Activated CD4-positive, alpha-beta memory T cell treated with anti-CD3 and anti-CD28 coated beads for 36 hours (primary cell): ENCODE results near the gene IL20RA. TPM values are rescaled to one million over a fixed set of nuclear protein-coding genes. Genes with fewer than 3 reads are reported as not detected.

ENCODE experiments used
- CTCF ChIA-PET: fragments of 350-600 bp; sonication (Branson Sonifier 250); formaldehyde crosslinking; loops from one replicate; lab custom pipeline; 2021; ENCODE audit warnings: antibody characterized with exemption, inconsistent platforms; lab: Charles Lee
- POLR2A ChIA-PET: fragments of 350-600 bp; sonication (Branson Sonifier 250); formaldehyde crosslinking; loops from one replicate; lab custom pipeline; 2021; ENCODE audit warnings: antibody characterized with exemption; lab: Charles Lee
- DNase-seq: peaks from one replicate; pipeline ENCODE4 v3.0.0-alpha.2; 2020
- H3K27ac Mint-ChIP-seq: one replicate; pipeline ENCODE4 v1.8.0; 2021; ENCODE audit warnings: mixed read lengths
- H3K27me3 Mint-ChIP-seq: one replicate; pipeline ENCODE4 v1.8.0; 2021; ENCODE audit warnings: mixed read lengths
- H3K36me3 Mint-ChIP-seq: one replicate; pipeline ENCODE4 v1.8.0; 2021; ENCODE audit warnings: mixed read lengths
- H3K4me1 Mint-ChIP-seq: one replicate; pipeline ENCODE4 v1.8.0; 2021; ENCODE audit warnings: low read depth, mixed read lengths
- H3K4me3 Mint-ChIP-seq: one replicate; pipeline ENCODE4 v1.8.0; 2021; ENCODE audit warnings: mild to moderate bottlenecking, mixed read lengths
- H3K9me3 Mint-ChIP-seq: one replicate; pipeline ENCODE4 v1.8.0; 2021; ENCODE audit warnings: mixed read lengths
- intact Hi-C: fragments of 100-400 bp; cut with micrococcal nuclease; formaldehyde crosslinking; loops from one replicate; pipeline ENCODE4 v1.15.1; 2023
- total RNA-seq, 2 experiments: library from RNA; stranded (reverse); gene quantifications; one replicate each; pipeline ENCODE4 v1.2.3, GENCODE V29; 2021

IL20RA gene
- total RNA-seq, 2 experiments from 2014 or later: not detected

DNA sequence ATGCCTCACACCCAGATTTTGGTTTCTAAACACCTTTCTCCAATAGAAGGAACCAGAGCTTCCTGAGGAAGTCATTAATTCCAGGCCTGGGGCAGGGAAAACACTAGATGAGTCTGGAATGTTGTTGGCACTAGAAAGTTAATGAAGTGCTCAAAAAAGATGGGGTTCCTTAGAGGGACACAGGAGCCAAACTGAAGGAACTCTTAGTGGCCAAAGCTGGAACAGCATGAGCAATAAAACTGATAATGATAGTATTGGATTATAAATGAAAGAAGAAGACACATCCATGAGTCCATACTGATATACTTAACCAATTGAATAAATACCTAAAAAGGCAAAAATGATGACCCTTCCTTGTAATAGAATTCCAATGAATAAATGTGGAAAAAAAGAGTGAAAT is 4.4 kb downstream of the IL20RA start:
- H3K36me3 Mint-ChIP-seq: no peaks in the 10 kb centered on the region
- intact Hi-C loops: no loop called here
- DNase-seq: no peak
- no peaks in the 10 kb centered on the region for H3K9me3 Mint-ChIP-seq
- peaks cover 60% of the 10 kb centered on the region for H3K27me3 Mint-ChIP-seq
- peaks cover 3% of the 10 kb centered on the region for H3K4me1 Mint-ChIP-seq
- no peak overlapping the region for H3K27ac Mint-ChIP-seq
- ChIA-PET CTCF (interaction anchor here (0.7 kb wide), 1 partner anchor 17 kb away, joined by 3 read pairs; no protein-coding TSS in a partner anchor), POLR2A (no interaction called here)
- H3K4me3 Mint-ChIP-seq: no peak overlapping the region

DNA sequence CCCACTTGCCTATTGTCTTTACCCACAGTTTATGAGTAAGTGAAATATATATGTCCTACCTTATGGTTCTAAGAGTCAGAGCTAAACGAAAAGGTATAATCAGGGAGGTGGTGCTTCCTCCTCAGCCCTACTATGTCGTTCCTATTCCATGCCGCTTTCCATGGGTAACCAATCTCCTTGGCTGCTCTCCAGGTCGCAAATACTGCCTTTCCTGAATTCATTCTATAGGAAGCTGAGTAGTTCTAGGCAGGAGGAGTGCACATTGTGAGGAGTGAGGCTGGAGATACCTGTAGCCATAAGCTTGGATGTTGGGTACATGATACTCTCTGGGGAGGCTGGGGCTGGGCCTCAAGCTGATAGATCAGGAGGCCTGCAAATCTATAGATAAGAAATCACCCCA is 5.8 kb downstream of the IL20RA start:
- peaks cover 57% of the 10 kb centered on the region for H3K27me3 Mint-ChIP-seq
- no peaks in the 10 kb centered on the region for H3K36me3 Mint-ChIP-seq
- H3K4me3 Mint-ChIP-seq: no peak overlapping the region
- H3K27ac Mint-ChIP-seq: no peak overlapping the region
- no peak for DNase-seq
- POLR2A ChIA-PET: no interaction called here
- intact Hi-C loops: no loop called here
- peaks cover under 1% of the 10 kb centered on the region for H3K4me1 Mint-ChIP-seq
- no peaks in the 10 kb centered on the region for H3K9me3 Mint-ChIP-seq
- CTCF ChIA-PET: interaction anchor here (0.5 to 0.8 kb wide), 2 partner anchors 600 to 1079 kb away, joined by 3 read pairs; no protein-coding TSS in a partner anchor

DNA sequence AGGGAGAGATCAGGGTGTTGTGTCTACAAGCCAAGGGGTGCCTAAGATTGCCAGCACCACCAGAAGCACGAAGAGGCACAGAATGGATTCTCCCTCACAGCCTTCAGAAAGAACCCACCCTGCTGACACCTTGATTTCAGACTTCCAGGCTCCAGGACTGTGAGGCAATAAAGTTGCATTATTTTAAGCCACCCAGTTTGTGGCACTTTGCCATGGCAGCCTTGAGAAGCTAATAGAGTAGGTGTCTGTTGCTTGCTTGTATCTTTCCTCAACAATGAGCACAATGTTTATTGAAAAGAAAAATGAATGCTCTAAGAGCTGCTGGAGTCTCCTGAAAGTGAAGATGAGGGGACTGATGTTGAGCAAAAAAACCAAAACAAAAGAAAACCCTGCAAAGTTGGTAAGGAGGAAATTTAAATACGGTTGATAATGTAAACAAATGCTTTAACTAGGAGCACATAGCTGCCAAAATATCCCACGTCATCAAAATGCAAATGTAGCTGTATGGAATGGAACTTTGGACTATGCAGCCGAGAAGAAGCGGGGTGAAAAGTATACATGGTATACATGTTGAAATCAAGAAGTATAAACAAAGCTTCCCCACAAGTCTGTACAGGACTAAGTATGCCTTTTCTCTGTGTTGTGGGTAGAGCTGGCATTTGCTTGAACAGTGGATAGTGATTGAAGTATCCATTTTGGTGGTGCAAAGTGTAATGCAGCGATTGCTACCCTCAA is 8.0 kb downstream of the IL20RA start:
- Mint-ChIP-seq H3K27me3 (peaks cover 54% of the 10 kb centered on the region), H3K4me1 (peaks cover 10% of the 10 kb centered on the region), H3K9me3 (no peaks in the 10 kb centered on the region), H3K4me3 (no peak overlapping the region), H3K27ac (no peak overlapping the region), H3K36me3 (no peaks in the 10 kb centered on the region)
- intact Hi-C loops: no loop called here
- no peak for DNase-seq
- ChIA-PET CTCF (no interaction called here), POLR2A (no interaction called here)

- Mint-ChIP-seq H3K27me3 (peaks cover 46% of the 10 kb centered on the region), H3K36me3 (no peaks in the 10 kb centered on the region), H3K27ac (peak overlapping the region; percentile 18), H3K4me3 (no peak overlapping the region), H3K4me1 (peaks cover 10% of the 10 kb centered on the region), H3K9me3 (no peaks in the 10 kb centered on the region)
- peak; percentile 83 for DNase-seq
- CTCF ChIA-PET: no interaction called here
- POLR2A ChIA-PET: no interaction called here
- intact Hi-C loops: loop anchor here (1.0 to 2.0 kb wide), 2 partner anchors 8 to 123 kb away; no protein-coding TSS in a partner anchor
Observed at GRCh38 chr6:137033828-137034227, 10.9 kb downstream of the IL20RA start.

- Mint-ChIP-seq H3K27ac (peak overlapping the region; percentile 10), H3K4me3 (no peak overlapping the region), H3K9me3 (no peaks in the 10 kb centered on the region), H3K36me3 (no peaks in the 10 kb centered on the region), H3K4me1 (peaks cover 12% of the 10 kb centered on the region), H3K27me3 (peaks cover 45% of the 10 kb centered on the region)
- no peak for DNase-seq
- ChIA-PET POLR2A (no interaction called here), CTCF (no interaction called here)
- intact Hi-C loops: no loop called here
Observed at GRCh38 chr6:137031122-137031521, 13.6 kb downstream of the IL20RA start.

DNA sequence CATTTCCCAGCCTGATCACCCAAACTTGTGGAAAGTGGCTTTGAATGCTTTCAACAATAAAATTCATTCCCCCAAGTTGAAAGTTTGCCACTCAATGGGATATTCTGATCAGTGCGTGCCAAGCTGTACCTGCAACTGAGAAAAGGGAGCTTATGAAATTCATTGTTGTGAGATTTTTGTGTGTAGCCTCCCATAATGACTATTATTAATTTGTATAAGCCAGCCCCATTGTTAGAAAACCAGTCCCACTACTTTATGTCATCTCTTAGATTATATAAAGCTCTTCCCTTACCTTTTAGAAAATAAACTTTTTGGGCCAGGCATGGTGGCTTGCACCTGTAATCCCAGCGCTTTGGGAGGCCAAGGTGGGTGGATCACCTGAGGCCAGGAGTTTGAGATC is 15.9 kb downstream of the IL20RA start:
- peaks cover 14% of the 10 kb centered on the region for H3K4me1 Mint-ChIP-seq
- H3K27me3 Mint-ChIP-seq: peaks cover 42% of the 10 kb centered on the region
- H3K27ac Mint-ChIP-seq: no peak overlapping the region
- H3K36me3 Mint-ChIP-seq: no peaks in the 10 kb centered on the region
- ChIA-PET POLR2A (no interaction called here), CTCF (interaction anchor here (1.2 kb wide), 1 partner anchor 212 kb away, joined by 3 read pairs; no protein-coding TSS in a partner anchor)
- H3K9me3 Mint-ChIP-seq: no peaks in the 10 kb centered on the region
- intact Hi-C loops: loop anchor here (5.0 kb wide), 1 partner anchor 58 kb away; no protein-coding TSS in a partner anchor
- H3K4me3 Mint-ChIP-seq: no peak overlapping the region
- no peak for DNase-seq

DNA sequence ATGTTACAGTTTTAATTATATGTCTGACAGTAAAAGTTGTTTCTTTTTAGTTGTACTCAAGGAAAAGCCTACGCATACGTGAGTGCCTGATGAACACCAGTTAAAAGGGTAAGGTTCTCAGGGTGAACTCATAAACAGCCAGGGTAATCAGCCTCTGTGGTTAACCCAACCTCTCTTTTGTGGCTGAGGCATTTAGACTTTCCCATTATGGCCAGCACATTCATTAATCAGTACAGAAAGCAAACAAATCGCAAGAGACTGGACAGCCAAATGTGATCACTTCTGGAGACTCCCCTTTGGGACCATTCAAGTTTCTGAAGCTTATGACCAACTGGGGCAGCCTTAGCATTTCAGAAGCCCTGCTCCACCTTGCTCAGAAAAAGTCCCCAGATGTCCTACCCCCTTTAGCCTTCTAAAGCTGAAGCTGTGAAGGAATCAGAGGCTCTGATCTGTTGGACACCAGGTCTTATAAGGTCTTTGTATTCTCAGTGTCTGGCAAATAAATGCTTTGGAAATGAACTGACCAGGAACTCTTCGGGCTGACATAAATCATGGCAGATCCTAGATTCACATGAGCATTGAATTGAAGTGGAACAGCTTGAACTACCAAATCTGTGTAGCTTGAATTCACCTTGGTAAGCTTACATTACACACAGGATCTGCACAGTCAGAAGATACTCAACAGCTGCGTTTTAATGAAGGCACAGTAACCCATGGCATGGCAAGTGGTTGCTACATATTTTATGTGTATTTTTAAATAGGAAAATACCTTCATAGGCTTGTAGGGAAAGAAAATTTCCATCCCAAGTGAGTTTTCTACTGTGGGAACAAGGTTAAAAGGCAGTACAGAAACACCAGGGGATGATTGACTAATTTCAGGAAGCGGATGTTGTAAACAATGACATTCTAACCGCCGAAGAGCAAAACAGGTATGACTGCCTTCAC is 18.7 kb downstream of the IL20RA start:
- DNase-seq: peak; percentile 30
- H3K4me1 Mint-ChIP-seq: peaks cover 5% of the 10 kb centered on the region
- POLR2A ChIA-PET: no interaction called here

GRCh38 chr6:137024237-137024990 is 20.4 kb downstream of the IL20RA start:
- H3K27ac Mint-ChIP-seq: no peak overlapping the region
- no peak for DNase-seq
- POLR2A ChIA-PET: no interaction called here
- peaks cover 38% of the 10 kb centered on the region for H3K27me3 Mint-ChIP-seq
- no peaks in the 10 kb centered on the region for H3K9me3 Mint-ChIP-seq
- intact Hi-C loops: no loop called here
- no peaks in the 10 kb centered on the region for H3K36me3 Mint-ChIP-seq
- CTCF ChIA-PET: no interaction called here
- H3K4me1 Mint-ChIP-seq: peaks cover 5% of the 10 kb centered on the region
- no peak overlapping the region for H3K4me3 Mint-ChIP-seq

More for the DNA sequence above, 18.7 kb downstream of the IL20RA start:
- Mint-ChIP-seq H3K36me3 (no peaks in the 10 kb centered on the region), H3K27me3 (peaks cover 34% of the 10 kb centered on the region), H3K27ac (no peak overlapping the region), H3K9me3 (no peaks in the 10 kb centered on the region), H3K4me3 (no peak overlapping the region)
- CTCF ChIA-PET: interaction anchor here (1.1 kb wide), 1 partner anchor 50 kb away, joined by 3 read pairs; no protein-coding TSS in a partner anchor
- intact Hi-C loops: loop anchor here (1.0 to 5.0 kb wide), 2 partner anchors 8 to 61 kb away; no protein-coding TSS in a partner anchor

GRCh38 chr6:137020776-137021175 is 24.0 kb downstream of the IL20RA start:
- intact Hi-C loops: no loop called here
- ChIA-PET POLR2A (no interaction called here), CTCF (no interaction called here)
- Mint-ChIP-seq H3K27me3 (peaks cover 42% of the 10 kb centered on the region), H3K4me3 (no peak overlapping the region), H3K27ac (no peak overlapping the region), H3K4me1 (peaks cover under 1% of the 10 kb centered on the region), H3K9me3 (no peaks in the 10 kb centered on the region), H3K36me3 (no peaks in the 10 kb centered on the region)
- no peak for DNase-seq

DNA sequence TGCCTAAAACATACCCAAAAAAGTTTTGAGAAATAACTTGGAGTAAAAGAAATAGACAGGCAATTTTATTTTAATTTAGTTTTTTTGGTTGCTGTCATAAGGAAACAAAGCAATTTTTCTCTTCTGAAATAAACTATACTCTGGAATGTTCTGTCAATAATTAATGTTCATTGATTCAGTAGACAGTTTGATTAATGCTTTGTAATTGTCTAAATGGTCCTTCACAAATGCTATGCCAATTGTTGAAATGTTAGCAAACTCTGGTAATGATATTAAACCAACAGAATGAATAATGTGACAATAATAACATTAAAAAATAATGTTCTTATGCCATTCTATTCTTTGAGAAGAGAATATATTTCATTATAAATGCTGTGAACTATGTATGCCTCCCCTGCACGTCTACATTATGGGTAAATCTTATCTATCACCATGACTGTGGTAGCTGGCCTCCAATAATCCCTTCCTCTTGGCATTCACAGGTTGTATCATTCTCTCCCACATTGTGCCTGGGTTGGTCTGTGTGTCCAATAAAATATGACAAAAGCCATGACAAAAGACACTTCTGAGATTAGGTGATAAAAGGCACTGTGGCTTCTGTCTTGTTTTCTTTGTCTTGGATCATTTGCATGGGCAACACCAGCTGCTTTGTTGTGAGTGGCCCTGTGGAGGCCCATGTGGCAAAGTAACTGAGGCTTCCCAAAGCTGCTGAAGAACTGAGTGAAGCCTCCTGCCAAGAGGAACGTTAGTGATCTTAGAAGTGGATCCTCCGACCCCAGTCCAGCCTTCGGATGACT is 25.1 kb downstream of the IL20RA start:
- no peaks in the 10 kb centered on the region for H3K36me3 Mint-ChIP-seq
- ChIA-PET POLR2A (no interaction called here), CTCF (no interaction called here)
- H3K9me3 Mint-ChIP-seq: no peaks in the 10 kb centered on the region
- H3K4me3 Mint-ChIP-seq: no peak overlapping the region
- H3K27ac Mint-ChIP-seq: no peak overlapping the region
- no peaks in the 10 kb centered on the region for H3K4me1 Mint-ChIP-seq
- peaks cover 45% of the 10 kb centered on the region for H3K27me3 Mint-ChIP-seq
- intact Hi-C loops: no loop called here
- no peak for DNase-seq

DNA sequence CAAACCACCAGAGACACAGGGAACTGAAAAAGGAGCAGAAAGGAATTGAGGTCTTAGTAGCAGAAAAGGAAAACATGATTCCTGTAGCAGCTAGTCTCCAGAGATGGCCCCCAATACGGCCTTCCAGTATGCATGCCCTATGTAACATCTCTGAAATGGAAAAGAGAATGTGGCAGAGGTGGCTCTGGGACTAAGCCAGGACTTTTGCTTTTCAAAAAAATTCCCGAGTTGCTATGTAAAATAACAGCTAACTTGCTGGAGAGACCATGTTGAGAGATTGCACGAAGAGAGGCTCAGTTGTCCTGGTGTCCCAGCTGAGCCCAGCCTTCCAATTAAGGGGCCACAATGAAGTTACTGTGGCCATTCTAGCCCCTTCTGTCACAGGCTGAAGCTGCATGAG is 27.7 kb downstream of the IL20RA start:
- H3K4me1 Mint-ChIP-seq: no peaks in the 10 kb centered on the region
- ChIA-PET POLR2A (no interaction called here), CTCF (no interaction called here)
- H3K27me3 Mint-ChIP-seq: peaks cover 44% of the 10 kb centered on the region
- DNase-seq: no peak
- H3K27ac Mint-ChIP-seq: no peak overlapping the region
- H3K9me3 Mint-ChIP-seq: no peaks in the 10 kb centered on the region
- no peak overlapping the region for H3K4me3 Mint-ChIP-seq
- no peaks in the 10 kb centered on the region for H3K36me3 Mint-ChIP-seq
- intact Hi-C loops: no loop called here
